OCI-LY7 (cell line): ENCODE results near the gene C11orf42. TPM values are rescaled to one million over a fixed set of nuclear protein-coding genes. Genes with fewer than 3 reads are reported as not detected.

Source experiments
- BruUV-seq: library from RNA; stranded (reverse); fragments of 400-500 nt; replicated peaks from 2 replicates; lab custom pipeline; 2021; lab: Mats Ljungman, UMichigan
- CTCF ChIA-PET: fragments of 300-600 bp; sonication (Branson Sonifier 250); formaldehyde crosslinking; loops from one replicate; lab custom pipeline; 2022; ENCODE audit warnings: antibody characterized with exemption; ENCODE audit not compliant: unreplicated experiment; lab: Charles Lee
- POLR2A ChIA-PET: fragments of 300-600 bp; sonication (Branson Sonifier 250); formaldehyde crosslinking; loops from one replicate; lab custom pipeline; 2022; ENCODE audit warnings: antibody characterized with exemption; lab: Charles Lee
- DNase-seq: peaks from one replicate; pipeline ENCODE4 v3.0.0-alpha.2; 2015; ENCODE audit warnings: low spot score
- H2AFZ ChIP-seq: fragments of 200-600 bp; sonication (generic), shearing (Covaris generic); 2 replicates; pipeline ENCODE4 v1.6.1; 2014; ENCODE audit warnings: mild to moderate bottlenecking, antibody characterized with exemption, low read length, moderate library complexity
- H3K27ac ChIP-seq: fragments of 200-600 bp; sonication (generic); 2 replicates; pipeline ENCODE4 v1.5.1; 2014; ENCODE audit warnings: mixed run types, low read depth, mild to moderate bottlenecking, moderate library complexity, low read length, inconsistent platforms; ENCODE audit not compliant: poor library complexity, severe bottlenecking
- H3K36me3 ChIP-seq: fragments of 200-600 bp; sonication (generic); 2 replicates; pipeline ENCODE4 v1.6.1; 2014; ENCODE audit warnings: mild to moderate bottlenecking, antibody characterized with exemption, low read length, moderate library complexity, mixed read lengths; ENCODE audit not compliant: insufficient read depth
- H3K4me1 ChIP-seq: fragments of 200-600 bp; sonication (generic); 2 replicates; pipeline ENCODE4 v1.5.1; 2014; ENCODE audit warnings: mild to moderate bottlenecking, low read length; ENCODE audit not compliant: insufficient read depth, poor library complexity, severe bottlenecking
- H3K4me2 ChIP-seq: fragments of 200-600 bp; sonication (generic); 2 replicates; pipeline ENCODE4 v1.6.1; 2014; ENCODE audit warnings: mild to moderate bottlenecking, low read length
- H3K4me3 ChIP-seq: fragments of 200-600 bp; sonication (generic); 2 replicates; pipeline ENCODE4 v1.5.1; 2014; ENCODE audit warnings: mild to moderate bottlenecking, low read depth, low read length; ENCODE audit not compliant: poor library complexity, severe bottlenecking
- H3K79me2 ChIP-seq: fragments of 200-600 bp; sonication (generic); 2 replicates; pipeline ENCODE4 v1.6.1; 2016; ENCODE audit warnings: low read depth, mild to moderate bottlenecking, low read length, moderate library complexity, mixed read lengths; ENCODE audit not compliant: insufficient read depth
- H3K9me2 ChIP-seq: fragments of 200-600 bp; sonication (generic); 2 replicates; pipeline ENCODE4 v1.6.1; 2016; ENCODE audit warnings: mild to moderate bottlenecking, low read length, mixed read lengths; ENCODE audit not compliant: insufficient read depth
- H3K9me3 ChIP-seq: fragments of 200-600 bp; sonication (generic); 2 replicates; pipeline ENCODE4 v1.6.1; 2014; ENCODE audit warnings: mild to moderate bottlenecking, mixed run types, low read length, mixed read lengths
- H4K20me1 ChIP-seq: fragments of 200-600 bp; sonication (generic); 2 replicates; pipeline ENCODE4 v1.6.1; 2014; ENCODE audit warnings: mild to moderate bottlenecking, antibody characterized with exemption, low read length, moderate library complexity, mixed read lengths; ENCODE audit not compliant: insufficient read depth
- CTCF ChIP-seq: fragments of 200-600 bp; sonication (generic); conservative IDR thresholded peaks from 2 replicates; pipeline ENCODE4 v1.5.1; 2014; ENCODE audit warnings: mild to moderate bottlenecking, antibody characterized with exemption, low read length, moderate library complexity, mixed read lengths
- EZH2phosphoT487 ChIP-seq: fragments of 200-600 bp; sonication (generic); IDR thresholded peaks from 2 replicates; pipeline ENCODE4 v1.6.1; 2018; ENCODE audit warnings: low read depth, borderline replicate concordance, mild to moderate bottlenecking, mixed run types, antibody characterized with exemption, low read length, moderate library complexity, mixed read lengths
- intact Hi-C: fragments of 100-400 bp; cut with micrococcal nuclease; formaldehyde crosslinking; loops from one replicate; pipeline ENCODE4 v1.10.0; 2022; ENCODE audit not compliant: unreplicated experiment
- total RNA-seq, 2 experiments: library from RNA; depleted of rRNA in 1 of 2; stranded (reverse); fragments of >200 nt in 1 of 2; shearing (Covaris generic) in 1 of 2; gene quantifications; 2 replicates each; pipeline ENCODE4 v1.2.3, GENCODE V29; 2014 to 2022

C11orf42 gene
- total RNA-seq, 2 experiments from 2014 or later = not detected

GRCh38 chr11:6199174-6199810, 6.1 kb upstream of the C11orf42 start, which contains the start of gene OR52W1:
TSS of gene OR52W1 (plus strand) at chr11:6199224. CDS start at chr11:6199224, 0 bp downstream.
- H3K36me3 ChIP-seq = no peaks in the 10 kb centered on the region
- H3K4me1 ChIP-seq = no peaks in the 10 kb centered on the region
- H3K4me2 ChIP-seq = no peak within 1 kb of the TSS
- DNase-seq = no peak
- ChIA-PET POLR2A (no interaction called here), CTCF (no interaction called here)
- no peak within 1 kb of the TSS for H3K27ac ChIP-seq
- no peaks in the 10 kb centered on the region for H4K20me1 ChIP-seq
- no peaks in the 10 kb centered on the region for H3K79me2 ChIP-seq
- TF ChIP-seq EZH2phosphoT487 = no peak
- TF ChIP-seq CTCF = no peak
- no peaks in the 10 kb centered on the region for H3K9me2 ChIP-seq
- H3K4me3 ChIP-seq = no peak within 1 kb of the TSS
- no peak within 1 kb of the TSS for H2AFZ ChIP-seq
- no peaks in the 10 kb centered on the region for H3K9me3 ChIP-seq
- BruUV-seq = no TSS peak
- intact Hi-C loops = no loop called here

- Histone ChIP-seq H3K9me2 (no peaks in the 10 kb centered on the region), H3K4me1 (no peaks in the 10 kb centered on the region), H3K4me2 (no peak overlapping the region), H3K36me3 (no peaks in the 10 kb centered on the region), H3K9me3 (no peaks in the 10 kb centered on the region), H3K79me2 (no peaks in the 10 kb centered on the region), H2AFZ (no peak overlapping the region), H4K20me1 (no peaks in the 10 kb centered on the region), H3K27ac (no peak overlapping the region), H3K4me3 (no peak overlapping the region)
- POLR2A ChIA-PET = interaction anchor here (0.6 to 1.1 kb wide), 4 partner anchors 18 to 647 kb away, joined by 3 read pairs; no protein-coding TSS in a partner anchor
- DNase-seq = no peak
- intact Hi-C loops = no loop called here
- CTCF ChIA-PET = no interaction called here
- TF ChIP-seq EZH2phosphoT487 (no peak), CTCF (no peak)
- no TSS peak for BruUV-seq
Observed at GRCh38 chr11:6200975-6201374, 4.4 kb upstream of the C11orf42 start.

- Histone ChIP-seq H2AFZ (no peak overlapping the region), H3K4me1 (no peaks in the 10 kb centered on the region), H3K4me2 (no peak overlapping the region), H3K27ac (no peak overlapping the region), H3K36me3 (no peaks in the 10 kb centered on the region), H3K79me2 (no peaks in the 10 kb centered on the region), H3K9me2 (no peaks in the 10 kb centered on the region), H3K4me3 (no peak overlapping the region), H4K20me1 (no peaks in the 10 kb centered on the region), H3K9me3 (no peaks in the 10 kb centered on the region)
- DNase-seq = no peak
- intact Hi-C loops = no loop called here
- no peak for TF ChIP-seq CTCF
- no peak for TF ChIP-seq EZH2phosphoT487
- ChIA-PET POLR2A (interaction anchor here (0.6 to 1.1 kb wide), 3 partner anchors 18 to 234 kb away, joined by 3 read pairs; no protein-coding TSS in a partner anchor), CTCF (no interaction called here)
- no TSS peak for BruUV-seq
Observed at GRCh38 chr11:6201481-6201880, 3.9 kb upstream of the C11orf42 start.
